ENCODE data around the gene LUC7L3. TPM values are rescaled to one million over a fixed set of nuclear protein-coding genes. Genes with fewer than 3 reads are reported as not detected.

Gene LUC7L3
- polyA plus RNA-seq, 3 donors: 14.6 to 49.8 (median 17.1) TPM

DNA sequence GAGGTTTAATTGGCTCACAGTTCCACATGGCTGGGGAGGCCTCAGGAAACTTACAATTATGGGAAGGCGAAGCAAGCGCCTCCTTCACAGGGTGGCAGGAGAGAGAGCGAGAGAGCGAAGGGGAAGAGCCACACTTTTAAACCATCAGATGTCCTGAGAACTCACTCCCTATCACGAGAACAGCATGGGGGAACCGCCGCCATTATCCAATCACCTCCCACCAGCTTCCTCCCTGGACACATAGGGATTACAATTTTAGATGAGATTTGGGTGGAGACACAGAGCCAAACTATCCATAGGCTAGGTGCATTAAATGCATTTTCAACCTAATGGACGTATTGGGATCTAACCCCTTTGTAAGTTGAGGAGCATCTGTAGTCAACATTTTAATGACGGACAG is 6.8 kb upstream of the LUC7L3 start:
- no peak overlapping the region for H3K9ac ChIP-seq (ENCODE audit: insufficient read depth, low read length, poor library complexity, severe bottlenecking)
- TF ChIP-seq, protein P1, sequence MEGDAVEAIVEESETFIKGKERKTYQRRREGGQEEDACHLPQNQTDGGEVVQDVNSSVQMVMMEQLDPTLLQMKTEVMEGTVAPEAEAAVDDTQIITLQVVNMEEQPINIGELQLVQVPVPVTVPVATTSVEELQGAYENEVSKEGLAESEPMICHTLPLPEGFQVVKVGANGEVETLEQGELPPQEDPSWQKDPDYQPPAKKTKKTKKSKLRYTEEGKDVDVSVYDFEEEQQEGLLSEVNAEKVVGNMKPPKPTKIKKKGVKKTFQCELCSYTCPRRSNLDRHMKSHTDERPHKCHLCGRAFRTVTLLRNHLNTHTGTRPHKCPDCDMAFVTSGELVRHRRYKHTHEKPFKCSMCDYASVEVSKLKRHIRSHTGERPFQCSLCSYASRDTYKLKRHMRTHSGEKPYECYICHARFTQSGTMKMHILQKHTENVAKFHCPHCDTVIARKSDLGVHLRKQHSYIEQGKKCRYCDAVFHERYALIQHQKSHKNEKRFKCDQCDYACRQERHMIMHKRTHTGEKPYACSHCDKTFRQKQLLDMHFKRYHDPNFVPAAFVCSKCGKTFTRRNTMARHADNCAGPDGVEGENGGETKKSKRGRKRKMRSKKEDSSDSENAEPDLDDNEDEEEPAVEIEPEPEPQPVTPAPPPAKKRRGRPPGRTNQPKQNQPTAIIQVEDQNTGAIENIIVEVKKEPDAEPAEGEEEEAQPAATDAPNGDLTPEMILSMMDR (IDR thresholded peaks at IDR 0.05): no peak
- no peaks in the 10 kb centered on the region for H4K20me1 ChIP-seq (ENCODE audit: insufficient read depth, low read length)
- no peaks in the 10 kb centered on the region for H3K27me3 ChIP-seq (ENCODE audit: control insufficient read depth in 2 of 2, insufficient read depth in 2 of 2, low read length in 2 of 2)
- H3K36me3 ChIP-seq (replicated peaks in 1 of 2; ENCODE audit: control insufficient read depth in 1 of 2, insufficient read depth in 2 of 2, low read length in 2 of 2): no peaks in the 10 kb centered on the region
- H3K27ac ChIP-seq (ENCODE audit: low read depth in 1 of 2, low read length in 2 of 2): no peak overlapping the region
- no peak overlapping the region for H2AFZ ChIP-seq (ENCODE audit: insufficient read depth, low read depth, low read length, poor library complexity, severe bottlenecking)
- Mint-ChIP-seq H3K36me3 (no peaks in the 10 kb centered on the region), H3K9me3 (no peaks in the 10 kb centered on the region), H3K4me1 (peaks cover 40% of the 10 kb centered on the region), H3K27ac (no peak overlapping the region), H3K27me3 (ENCODE audit: low read depth in 3 of 3) (no peaks in the 10 kb centered on the region), H3K4me3 (no peak overlapping the region)
- 89% methylated on average over 2 of the region's 9 CpGs for WGBS (ENCODE audit: insufficient coverage)
- no peaks in the 10 kb centered on the region for H3K9me3 ChIP-seq (replicated peaks in 1 of 2; ENCODE audit: control insufficient read depth in 1 of 2, insufficient read depth in 1 of 2, low read length in 2 of 2)
- peaks cover 4% of the 10 kb centered on the region for H3K79me2 ChIP-seq (ENCODE audit: insufficient read depth, low read length)
- peaks cover 39 to 48% of the 10 kb centered on the region in 2 donors for H3K4me1 ChIP-seq (ENCODE audit: control insufficient read depth in 1 of 2, insufficient read depth in 2 of 2, low read length in 2 of 2)
- H3K4me3 ChIP-seq (replicated peaks in 1 of 3; ENCODE audit: low read depth in 2 of 3, low read length in 3 of 3): no peak overlapping the region
- no peak overlapping the region for H3K4me2 ChIP-seq (replicated peaks; ENCODE audit: extremely low read depth, low read length, poor library complexity, severe bottlenecking)
- DNase-seq: no peak
- intact Hi-C loops (cut with micrococcal nuclease): no loop called here

DNA sequence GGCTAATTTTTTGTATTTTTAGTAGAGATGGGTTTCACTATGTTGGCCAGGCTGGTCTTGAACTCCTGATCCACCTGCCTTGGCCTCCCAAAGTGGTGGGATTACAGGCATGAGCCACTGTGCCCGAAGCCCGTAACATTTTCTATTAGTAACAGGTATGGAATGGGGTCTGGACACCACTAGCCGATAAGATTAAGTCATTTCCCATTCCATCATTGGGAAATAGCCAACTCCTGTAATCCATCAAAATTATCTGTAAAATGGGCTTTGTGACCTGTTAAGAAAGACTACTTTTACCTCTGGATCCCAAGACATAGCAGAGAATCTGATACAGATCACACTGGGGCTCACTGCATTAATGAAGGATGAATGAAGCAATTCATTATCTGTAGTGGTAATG is 3.9 kb upstream of the LUC7L3 start:
- TF ChIP-seq, protein P1 (IDR thresholded peaks at IDR 0.05): no peak
- Mint-ChIP-seq H3K4me3 (no peak overlapping the region), H3K36me3 (no peaks in the 10 kb centered on the region), H3K4me1 (peaks cover 26% of the 10 kb centered on the region), H3K27ac (peak overlapping the region; percentile 41 to 94 (median 91)), H3K9me3 (no peaks in the 10 kb centered on the region), H3K27me3 (ENCODE audit: low read depth in 3 of 3) (no peaks in the 10 kb centered on the region)
- Histone ChIP-seq H3K36me3 (replicated peaks in 1 of 2; ENCODE audit: control insufficient read depth in 1 of 2, insufficient read depth in 2 of 2, low read length in 2 of 2) (no peaks in the 10 kb centered on the region), H3K4me2 (replicated peaks; ENCODE audit: extremely low read depth, low read length, poor library complexity, severe bottlenecking) (no peak overlapping the region), H3K9me3 (replicated peaks in 1 of 2; ENCODE audit: control insufficient read depth in 1 of 2, insufficient read depth in 1 of 2, low read length in 2 of 2) (no peaks in the 10 kb centered on the region), H3K4me3 (replicated peaks in 1 of 3; ENCODE audit: low read depth in 2 of 3, low read length in 3 of 3) (no peak overlapping the region), H4K20me1 (ENCODE audit: insufficient read depth, low read length) (peaks cover 5% of the 10 kb centered on the region), H3K4me1 (ENCODE audit: control insufficient read depth in 1 of 2, insufficient read depth in 2 of 2, low read length in 2 of 2) (peaks cover 25 to 35% of the 10 kb centered on the region in 2 donors), H2AFZ (ENCODE audit: insufficient read depth, low read depth, low read length, poor library complexity, severe bottlenecking) (no peak overlapping the region), H3K79me2 (ENCODE audit: insufficient read depth, low read length) (peaks cover 17% of the 10 kb centered on the region), H3K27ac (ENCODE audit: low read depth in 1 of 2, low read length in 2 of 2) (peak overlapping the region in 1 of 2 donors; percentile 83), H3K27me3 (ENCODE audit: control insufficient read depth in 2 of 2, insufficient read depth in 2 of 2, low read length in 2 of 2) (no peaks in the 10 kb centered on the region), H3K9ac (ENCODE audit: insufficient read depth, low read length, poor library complexity, severe bottlenecking) (no peak overlapping the region)
- intact Hi-C loops (cut with micrococcal nuclease): loop anchor here in 1 of 2 donors (5.0 kb wide), 1 partner anchor 547 kb away; the partner anchor contains the start of genes MBTD1 and UTP18
- WGBS (ENCODE audit: insufficient coverage): no CpG with 5 or more reads among the region's 3 CpGs
- DNase-seq: no peak

Measured in CD14-positive monocyte (primary cell).